Fibroblast of pulmonary artery (primary cell): Measurements from ENCODE around the gene SCYL2.

ENCODE experiments used
- DNase-seq: peaks from one replicate; pipeline ENCODE4 v3.0.0-alpha.2; 2010; ENCODE audit warnings: low read depth
- H3K4me3 ChIP-seq: replicated peaks from 2 replicates; pipeline ENCODE4 v1.5.1; 2011; ENCODE audit warnings: low read depth, mild to moderate bottlenecking, control low read depth, low read length, moderate library complexity
- TF ChIP-seq, protein P1 (sequence below): IDR thresholded peaks from 2 replicates; pipeline ENCODE4 v1.5.1; 2011; ENCODE audit warnings: mild to moderate bottlenecking, control low read depth, low read length, inconsistent platforms; ENCODE audit errors: missing control alignments

Gene SCYL2

DNA sequence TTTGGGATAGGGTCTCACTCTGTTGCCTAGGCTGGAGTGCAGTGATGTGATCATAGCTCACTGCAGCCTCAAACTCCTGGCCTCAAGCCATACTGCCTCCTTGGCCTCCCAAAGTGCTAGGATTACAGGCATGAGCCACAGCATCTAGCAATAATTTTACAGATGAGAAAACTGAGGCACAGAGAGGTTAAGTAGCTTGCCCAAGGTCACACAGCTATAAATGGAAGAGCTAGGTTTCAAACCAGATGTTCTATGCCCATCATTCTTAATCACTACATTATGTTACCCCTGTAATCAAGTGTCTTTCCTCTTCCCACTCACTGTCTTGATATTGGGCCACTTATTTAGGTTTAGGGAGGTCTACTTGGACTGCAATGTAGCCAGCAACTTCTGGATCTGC lies 93.5 kb downstream of the SCYL2 start:
- TF ChIP-seq, protein P1, sequence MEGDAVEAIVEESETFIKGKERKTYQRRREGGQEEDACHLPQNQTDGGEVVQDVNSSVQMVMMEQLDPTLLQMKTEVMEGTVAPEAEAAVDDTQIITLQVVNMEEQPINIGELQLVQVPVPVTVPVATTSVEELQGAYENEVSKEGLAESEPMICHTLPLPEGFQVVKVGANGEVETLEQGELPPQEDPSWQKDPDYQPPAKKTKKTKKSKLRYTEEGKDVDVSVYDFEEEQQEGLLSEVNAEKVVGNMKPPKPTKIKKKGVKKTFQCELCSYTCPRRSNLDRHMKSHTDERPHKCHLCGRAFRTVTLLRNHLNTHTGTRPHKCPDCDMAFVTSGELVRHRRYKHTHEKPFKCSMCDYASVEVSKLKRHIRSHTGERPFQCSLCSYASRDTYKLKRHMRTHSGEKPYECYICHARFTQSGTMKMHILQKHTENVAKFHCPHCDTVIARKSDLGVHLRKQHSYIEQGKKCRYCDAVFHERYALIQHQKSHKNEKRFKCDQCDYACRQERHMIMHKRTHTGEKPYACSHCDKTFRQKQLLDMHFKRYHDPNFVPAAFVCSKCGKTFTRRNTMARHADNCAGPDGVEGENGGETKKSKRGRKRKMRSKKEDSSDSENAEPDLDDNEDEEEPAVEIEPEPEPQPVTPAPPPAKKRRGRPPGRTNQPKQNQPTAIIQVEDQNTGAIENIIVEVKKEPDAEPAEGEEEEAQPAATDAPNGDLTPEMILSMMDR, result no peak
- H3K4me3 ChIP-seq, result no peak overlapping the region
- no peak for DNase-seq

DNA sequence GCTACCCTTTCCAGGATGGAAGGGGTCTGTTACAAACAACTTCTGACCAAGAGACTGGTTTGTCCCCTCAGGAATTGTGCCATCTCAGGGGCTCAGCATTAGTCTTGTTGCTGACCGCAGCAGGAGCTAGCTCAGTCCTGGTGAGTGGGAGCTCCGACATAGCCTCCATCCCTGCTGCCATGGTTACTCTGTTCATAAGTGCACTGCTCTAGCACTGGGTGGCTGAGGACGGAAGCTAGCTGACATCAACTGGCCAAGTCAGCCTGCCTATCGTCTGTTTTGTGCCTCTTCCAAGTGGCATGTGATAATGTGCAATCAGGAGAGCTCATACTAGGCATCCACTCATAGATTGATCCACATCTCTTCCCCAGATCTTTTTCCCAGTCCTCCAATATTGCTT lies 97.3 kb downstream of the SCYL2 start:
- TF ChIP-seq, protein P1, result no peak
- H3K4me3 ChIP-seq, result no peak overlapping the region
- no peak for DNase-seq

DNA sequence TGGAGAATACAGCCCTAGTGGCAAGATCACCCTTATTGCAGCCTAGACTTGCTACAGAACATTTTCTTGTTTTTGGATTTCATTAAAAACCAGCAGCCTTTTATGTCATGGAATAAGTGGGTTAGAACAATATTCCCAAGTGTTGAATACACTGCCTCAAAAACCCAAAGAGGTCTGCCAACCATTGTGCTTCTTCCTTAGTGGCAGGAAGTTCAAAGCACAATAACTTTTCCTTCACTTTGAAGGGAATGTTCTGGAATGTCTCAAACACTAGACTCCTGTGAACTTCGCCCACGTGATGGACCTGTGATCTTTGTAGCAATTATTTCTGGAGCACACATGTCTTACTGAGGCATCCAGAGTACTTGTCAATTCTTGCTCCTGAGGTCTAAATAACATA lies 98.4 kb downstream of the SCYL2 start:
- DNase-seq, result no peak
- TF ChIP-seq, protein P1, result no peak
- no peak overlapping the region for H3K4me3 ChIP-seq

DNA sequence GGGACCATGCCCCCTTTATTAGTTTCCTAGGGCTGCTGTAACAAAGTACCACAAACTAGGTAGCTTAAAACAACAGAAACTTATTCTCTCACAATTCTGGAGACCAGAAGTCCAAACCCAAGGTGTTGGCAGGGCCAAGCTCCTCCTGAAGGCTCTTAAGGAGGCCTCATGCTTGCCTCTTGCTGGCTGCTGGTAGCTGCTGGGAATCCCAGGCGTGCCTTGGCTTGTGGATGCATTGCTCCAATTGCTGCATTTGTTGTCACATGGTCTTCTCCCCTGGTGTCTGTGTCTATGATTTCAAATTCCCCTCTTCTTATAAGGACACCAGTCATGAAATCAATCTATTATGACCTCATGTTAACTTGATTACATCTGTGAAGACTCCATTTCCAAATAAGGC lies 101.1 kb downstream of the SCYL2 start:
- no peak for DNase-seq
- TF ChIP-seq, protein P1, result no peak
- no peak overlapping the region for H3K4me3 ChIP-seq

DNA sequence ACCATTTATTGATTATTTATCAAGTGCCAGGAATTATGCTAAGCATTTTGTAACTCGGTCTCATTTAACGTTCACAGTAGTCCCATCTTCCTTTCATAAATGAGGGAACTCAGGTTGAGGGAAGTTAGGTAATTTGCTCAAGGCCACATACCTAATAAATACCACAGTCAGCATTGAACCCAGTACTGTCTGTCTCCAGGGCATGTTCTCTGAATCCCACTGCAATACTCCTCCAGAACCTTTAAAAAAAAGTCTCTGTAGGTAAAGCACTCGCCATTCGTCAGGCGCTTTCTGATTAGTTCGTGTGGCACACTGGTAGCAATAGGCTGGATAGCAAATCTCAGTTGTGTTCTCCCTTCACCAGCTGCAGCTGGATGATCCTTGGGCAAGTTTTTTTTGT lies 104.2 kb downstream of the SCYL2 start:
- TF ChIP-seq, protein P1, result no peak
- DNase-seq, result no peak
- H3K4me3 ChIP-seq, result no peak overlapping the region

DNA sequence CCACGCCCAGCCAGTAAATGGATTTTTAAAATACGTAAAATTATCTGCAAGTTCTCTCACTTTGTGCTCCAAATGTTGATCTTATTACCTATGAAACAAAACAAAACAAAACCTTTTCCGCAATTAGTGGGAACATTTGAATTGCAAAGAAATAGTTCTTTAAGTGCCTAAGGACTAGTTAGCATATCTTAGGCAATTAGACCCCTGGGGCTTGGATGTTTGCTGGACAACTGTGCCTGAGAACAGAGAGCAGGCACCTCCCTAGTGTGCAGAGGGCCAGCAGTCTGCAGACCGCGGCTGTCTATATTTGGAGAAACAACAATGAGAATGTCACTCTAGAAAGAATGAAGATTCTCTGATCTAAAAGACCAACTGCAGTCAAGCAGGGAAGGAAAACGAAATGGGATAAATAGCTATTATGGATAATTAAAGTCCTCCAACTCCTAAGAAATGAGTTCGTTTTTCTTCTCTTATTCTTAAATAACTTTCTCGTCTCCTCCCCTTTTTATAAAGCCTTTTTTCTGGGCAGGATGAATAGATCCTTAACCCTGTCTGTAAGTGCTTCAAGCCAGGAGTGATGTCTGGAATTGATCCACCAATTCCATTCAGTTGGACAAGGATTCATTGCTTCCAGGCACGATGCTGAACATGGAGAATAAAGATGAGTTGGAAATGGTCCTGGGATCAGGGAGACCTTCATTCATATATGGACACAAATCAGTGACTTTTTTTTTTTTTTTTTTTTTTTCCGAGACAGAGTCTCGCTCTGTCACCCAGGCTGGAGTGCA lies 106.1 kb downstream of the SCYL2 start:
- H3K4me3 ChIP-seq, result no peak overlapping the region
- no peak for DNase-seq
- TF ChIP-seq, protein P1, result no peak
